Naive thymus-derived CD4-positive, alpha-beta T cell (primary cell): ENCODE data around the gene C9orf153. TPM values are rescaled to one million over a fixed set of nuclear protein-coding genes. Genes with fewer than 3 reads are reported as not detected.

Source experiments
- ATAC-seq: fragments of 150-1000 bp; cut with Tn5 transposase; 2 replicates; pipeline ENCODE4 v1.10.0; 2021; ENCODE audit warnings: mild to moderate bottlenecking, moderate library complexity
- CTCF ChIA-PET: fragments of 350-600 bp; sonication (Branson Sonifier 250); formaldehyde crosslinking; loops from one replicate; lab custom pipeline; 2021; ENCODE audit warnings: antibody characterized with exemption; lab: Charles Lee
- POLR2A ChIA-PET: fragments of 350-600 bp; sonication (Branson Sonifier 250); formaldehyde crosslinking; loops from one replicate; lab custom pipeline; 2021; ENCODE audit warnings: antibody characterized with exemption, inconsistent platforms; lab: Charles Lee
- DNase-seq, 9 donors: peaks; one replicate each; pipeline versions ENCODE4 v3.0.0 to v3.0.0-alpha.2; 2020 to 2022; ENCODE audit warnings: mixed read lengths in 1 of 9
- H3K27ac ChIP-seq: one replicate; pipeline ENCODE4 v1.7.0; 2013; ENCODE audit warnings: mild to moderate bottlenecking, low read depth, low read length, moderate library complexity
- H3K27me3 ChIP-seq, 2 donors: one replicate each; pipeline ENCODE4 v1.7.0; 2013; ENCODE audit warnings: low read length in 2 of 2, mild to moderate bottlenecking in 2 of 2, moderate library complexity in 2 of 2; ENCODE audit not compliant: control insufficient read depth in 2 of 2, insufficient read depth in 2 of 2
- H3K36me3 ChIP-seq, 3 experiments: 1 replicate in 2 of 3; 2 replicates in 1 of 3; pipeline ENCODE4 v1.7.0; 2013; ENCODE audit warnings: low read length in 3 of 3, mild to moderate bottlenecking in 3 of 3, moderate library complexity in 1 of 3; ENCODE audit not compliant: insufficient read depth in 3 of 3, control insufficient read depth in 2 of 3
- H3K4me1 ChIP-seq, 2 donors: one replicate each; pipeline ENCODE4 v1.7.0; 2013; ENCODE audit warnings: low read length in 2 of 2, mild to moderate bottlenecking in 2 of 2, moderate library complexity in 1 of 2; ENCODE audit not compliant: control insufficient read depth in 2 of 2, insufficient read depth in 2 of 2
- H3K4me3 ChIP-seq: 2 replicates; pipeline ENCODE4 v1.7.0; 2013; ENCODE audit warnings: mild to moderate bottlenecking, low read length
- H3K9me3 ChIP-seq, 3 experiments: 1 replicate in 2 of 3; 2 replicates in 1 of 3; pipeline ENCODE4 v1.7.0; 2013; ENCODE audit warnings: low read length in 3 of 3; ENCODE audit not compliant: control insufficient read depth in 2 of 3
- H3K27ac Mint-ChIP-seq, 9 donors: one replicate each; pipeline ENCODE4 v1.8.0; 2020 to 2022; ENCODE audit warnings: mixed read lengths in 9 of 9, mild to moderate bottlenecking in 8 of 9, moderate library complexity in 5 of 9, inconsistent platforms in 2 of 9
- H3K27me3 Mint-ChIP-seq, 5 donors: one replicate each; pipeline ENCODE4 v1.8.0; 2021 to 2022; ENCODE audit warnings: mixed read lengths in 5 of 5, mild to moderate bottlenecking in 1 of 5
- H3K36me3 Mint-ChIP-seq, 5 donors: one replicate each; pipeline ENCODE4 v1.8.0; 2020 to 2022; ENCODE audit warnings: mixed read lengths in 5 of 5, mild to moderate bottlenecking in 3 of 5, inconsistent platforms in 1 of 5
- H3K4me1 Mint-ChIP-seq, 7 donors: one replicate each; pipeline ENCODE4 v1.8.0; 2020 to 2022; ENCODE audit warnings: mixed read lengths in 7 of 7, mild to moderate bottlenecking in 3 of 7, inconsistent platforms in 1 of 7
- H3K4me3 Mint-ChIP-seq, 10 donors: one replicate each; pipeline ENCODE4 v1.8.0; 2020 to 2022; ENCODE audit warnings: mild to moderate bottlenecking in 10 of 10, mixed read lengths in 10 of 10, moderate library complexity in 6 of 10, inconsistent platforms in 2 of 10
- H3K9me3 Mint-ChIP-seq, 11 donors: one replicate each; pipeline ENCODE4 v1.8.0; 2020 to 2022; ENCODE audit warnings: mixed read lengths in 11 of 11, mild to moderate bottlenecking in 4 of 11, inconsistent platforms in 1 of 11, moderate library complexity in 1 of 11
- intact Hi-C, 2 donors: fragments of 100-400 bp; cut with micrococcal nuclease; formaldehyde crosslinking; loops; one replicate each; pipeline ENCODE4 v1.15.1; 2023
- polyA plus RNA-seq, 2 donors: library from polyadenylated mRNA; unstranded; fragments of 300-500 nt; fragmentation: Illumina TruSeq; gene quantifications; one replicate each; pipeline ENCODE4 v1.2.3, GENCODE V29; 2021
- total RNA-seq, 6 experiments: library from RNA in 5 of 6; stranded (reverse) in 5 of 6; gene quantifications; 1 replicate in 5 of 6; 2 replicates in 1 of 6; pipeline ENCODE4 v1.2.3 and lab custom pipeline; 2021 to 2026

Gene C9orf153
- total and polyA plus RNA-seq, 7 experiments from 2014 or later: 0.75 to 1.7 (median 1.0) TPM; not detected in 2

DNA sequence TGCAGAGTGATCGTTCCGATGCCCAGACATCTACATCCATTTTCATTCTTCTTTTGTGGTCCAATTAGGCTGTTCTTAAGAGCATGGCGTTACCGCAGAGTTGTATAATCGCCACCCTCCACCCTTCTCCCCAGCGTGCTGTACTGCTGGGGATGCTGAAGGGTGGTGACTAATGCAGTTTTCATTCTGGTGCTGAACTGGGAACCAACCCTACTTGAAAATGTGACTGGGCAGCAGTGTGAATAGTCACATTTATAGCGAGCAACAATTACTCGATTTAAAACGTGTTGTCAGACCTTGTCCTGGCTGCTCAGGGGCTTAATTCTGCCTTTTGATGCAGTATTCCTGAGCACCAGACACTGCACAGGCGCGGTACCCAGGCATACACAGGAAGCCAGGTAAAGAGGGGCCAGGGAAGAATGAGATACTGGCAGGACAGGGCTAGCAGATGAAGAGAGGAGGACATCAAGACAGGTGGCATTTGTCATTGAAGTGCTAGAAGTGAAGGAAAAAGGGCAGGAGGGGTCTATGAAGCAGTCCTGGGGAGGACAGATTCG, 23.6 kb upstream of the C9orf153 start:
- ATAC-seq (no peak), DNase-seq (no peak)
- H3K27me3 Mint-ChIP-seq: no peaks in the 10 kb centered on the region
- no peaks in the 10 kb centered on the region for H3K9me3 Mint-ChIP-seq
- peak overlapping the region; percentile 90 to 98 (median 96) for H3K27ac Mint-ChIP-seq
- intact Hi-C loops: loop anchor here (1.0 to 10.0 kb wide), 14 partner anchors 20 to 1692 kb away; partner anchors contain the start of genes CDK20 (in 2 of the 2), GAS1 (in 1 of the 2), NAA35 (in 1 of the 2) and TUT7 (in 1 of the 2)
- Histone ChIP-seq H3K9me3 (no peaks in the 10 kb centered on the region), H3K4me1 (peaks cover 14 to 17% of the 10 kb centered on the region in 2 donors), H3K36me3 (peaks cover 0 to 12% (median 0%) of the 10 kb centered on the region in 3 experiments), H3K4me3 (peak overlapping the region; percentile 89), H3K27me3 (no peaks in the 10 kb centered on the region), H3K27ac (peak overlapping the region; percentile 99)
- peaks cover 0 to 5% (median 0%) of the 10 kb centered on the region in 5 donors for H3K36me3 Mint-ChIP-seq
- ChIA-PET POLR2A (interaction anchor here (0.5 to 1.6 kb wide), 13 partner anchors 12 to 560 kb away, joined by 3 to 6 read pairs (median 4); partner anchors contain the start of genes AGTPBP1 and TUT7), CTCF (no interaction called here)
- peaks cover 27 to 46% (median 43%) of the 10 kb centered on the region in 7 donors for H3K4me1 Mint-ChIP-seq
- H3K4me3 Mint-ChIP-seq: peak overlapping the region; percentile 85 to 98 (median 94)

- H3K36me3 ChIP-seq: peaks cover 0 to 8% (median 0%) of the 10 kb centered on the region in 3 experiments
- H3K9me3 ChIP-seq: no peaks in the 10 kb centered on the region
- peak within 1 kb of the TSS; percentile 90 to 98 (median 96) for H3K27ac Mint-ChIP-seq
- H3K4me1 ChIP-seq: peaks cover 14 to 17% of the 10 kb centered on the region in 2 donors
- H3K4me3 ChIP-seq: peak within 1 kb of the TSS; percentile 89
- ChIA-PET POLR2A (interaction anchor here (0.5 to 1.6 kb wide), 13 partner anchors 11 to 559 kb away, joined by 3 to 6 read pairs (median 4); partner anchors contain the start of genes AGTPBP1 and TUT7), CTCF (no interaction called here)
- no peaks in the 10 kb centered on the region for H3K27me3 ChIP-seq
- H3K27ac ChIP-seq: peak within 1 kb of the TSS; percentile 99
- H3K27me3 Mint-ChIP-seq: no peaks in the 10 kb centered on the region
- H3K36me3 Mint-ChIP-seq: peaks cover 0 to 4% (median 0%) of the 10 kb centered on the region in 5 donors
- peak within 1 kb of the TSS; percentile 85 to 98 (median 94) for H3K4me3 Mint-ChIP-seq
- DNase-seq (peak; percentile 97 to 99 (median 97)), ATAC-seq (peak; percentile 92)
- intact Hi-C loops: loop anchor here (1.0 to 10.0 kb wide), 12 partner anchors 20 to 1692 kb away; partner anchors contain the start of genes CDK20 (in 2 of the 2), GAS1 (in 1 of the 2), NAA35 (in 1 of the 2) and TUT7 (in 1 of the 2)
- H3K9me3 Mint-ChIP-seq: no peaks in the 10 kb centered on the region
- H3K4me1 Mint-ChIP-seq: peaks cover 30 to 53% (median 48%) of the 10 kb centered on the region in 7 donors
Measured at GRCh38 chr9:86282077-86282978, 22.9 kb upstream of the C9orf153 start, which contains the start of gene ISCA1. ISCA1 (minus strand) TSS chr9:86282538; CDS start chr9:86282458, 80 bp downstream.

GRCh38 chr9:86281593-86282076, 22.2 kb upstream of the C9orf153 start:
- DNase-seq (peak in 1 of 9 donors; percentile 11), ATAC-seq (no peak)
- peaks cover 33 to 60% (median 52%) of the 10 kb centered on the region in 7 donors for H3K4me1 Mint-ChIP-seq

GRCh38 chr9:86280580-86280979, 21.1 kb upstream of the C9orf153 start:
- Mint-ChIP-seq H3K27ac (peak overlapping the region in 4 of 9 donors; percentile 41 to 97 (median 91)), H3K9me3 (no peaks in the 10 kb centered on the region), H3K4me3 (peak overlapping the region; percentile 9 to 98 (median 94)), H3K4me1 (peaks cover 33 to 61% (median 53%) of the 10 kb centered on the region in 7 donors), H3K36me3 (peaks cover 0 to 3% (median 1%) of the 10 kb centered on the region in 5 donors), H3K27me3 (no peaks in the 10 kb centered on the region)
- intact Hi-C loops: loop anchor here in 1 of 2 donors (5.0 to 10.0 kb wide), 2 partner anchors 473 to 1694 kb away; partner anchors contain the start of gene CDK20
- H3K9me3 ChIP-seq: no peaks in the 10 kb centered on the region
- peaks cover 0 to 8% (median 0%) of the 10 kb centered on the region in 3 experiments for H3K36me3 ChIP-seq
- no peak overlapping the region for H3K27ac ChIP-seq
- DNase-seq (no peak), ATAC-seq (no peak)
- ChIA-PET POLR2A (no interaction called here), CTCF (no interaction called here)
- peaks cover 14 to 17% of the 10 kb centered on the region in 2 donors for H3K4me1 ChIP-seq
- H3K4me3 ChIP-seq: no peak overlapping the region
- no peaks in the 10 kb centered on the region for H3K27me3 ChIP-seq

More at GRCh38 chr9:86281593-86282076, 22.2 kb upstream of the C9orf153 start:
- H3K27me3 Mint-ChIP-seq: no peaks in the 10 kb centered on the region
- H3K9me3 ChIP-seq: no peaks in the 10 kb centered on the region
- H3K4me3 ChIP-seq: peak overlapping the region; percentile 89
- H3K27me3 ChIP-seq: no peaks in the 10 kb centered on the region
- POLR2A ChIA-PET: interaction anchor here (1.0 to 1.6 kb wide), 5 partner anchors 18 to 74 kb away, joined by 3 to 5 read pairs (median 4); no protein-coding TSS in a partner anchor
- no peaks in the 10 kb centered on the region for H3K9me3 Mint-ChIP-seq
- peaks cover 14 to 17% of the 10 kb centered on the region in 2 donors for H3K4me1 ChIP-seq
- CTCF ChIA-PET: no interaction called here
- H3K27ac ChIP-seq: peak overlapping the region; percentile 99
- intact Hi-C loops: loop anchor here (1.0 to 10.0 kb wide), 12 partner anchors 21 to 1693 kb away; partner anchors contain the start of genes CDK20 (in 2 of the 2), GAS1 (in 1 of the 2), NAA35 (in 1 of the 2) and TUT7 (in 1 of the 2)
- peaks cover 0 to 3% (median 0%) of the 10 kb centered on the region in 5 donors for H3K36me3 Mint-ChIP-seq
- peak overlapping the region; percentile 85 to 98 (median 94) for H3K4me3 Mint-ChIP-seq
- peaks cover 0 to 8% (median 0%) of the 10 kb centered on the region in 3 experiments for H3K36me3 ChIP-seq
- H3K27ac Mint-ChIP-seq: peak overlapping the region; percentile 55 to 98 (median 92)

- Histone ChIP-seq H3K4me1 (peaks cover 14 to 17% of the 10 kb centered on the region in 2 donors), H3K27ac (no peak overlapping the region), H3K27me3 (no peaks in the 10 kb centered on the region), H3K36me3 (peaks cover 0 to 8% (median 0%) of the 10 kb centered on the region in 3 experiments), H3K9me3 (no peaks in the 10 kb centered on the region), H3K4me3 (no peak overlapping the region)
- Mint-ChIP-seq H3K36me3 (peaks cover 0 to 3% (median 2%) of the 10 kb centered on the region in 5 donors), H3K4me3 (peak overlapping the region; percentile 48 to 92 (median 76)), H3K27me3 (no peaks in the 10 kb centered on the region), H3K27ac (peak overlapping the region in 6 of 9 donors; percentile 22 to 78 (median 31)), H3K9me3 (no peaks in the 10 kb centered on the region), H3K4me1 (peaks cover 36 to 68% (median 58%) of the 10 kb centered on the region in 7 donors)
- POLR2A ChIA-PET: no interaction called here
- intact Hi-C loops: loop anchor here in 1 of 2 donors (5.0 to 10.0 kb wide), 2 partner anchors 473 to 1695 kb away; partner anchors contain the start of gene CDK20
- CTCF ChIA-PET: no interaction called here
- DNase-seq: no peak
- ATAC-seq: no peak
Measured at GRCh38 chr9:86279839-86280238, 20.4 kb upstream of the C9orf153 start.
